Measurements from ENCODE around the gene ZBTB47. TPM values are rescaled to one million over a fixed set of nuclear protein-coding genes. Genes with fewer than 3 reads are reported as not detected.

ZBTB47 gene
- total RNA-seq, 2 donors from 2014 or later: 84.2 to 108 TPM

- Histone ChIP-seq H3K4me1 (ENCODE audit: control insufficient read depth in 1 of 2, low read depth in 2 of 2) (peaks cover 15 to 26% of the 10 kb centered on the region in 2 donors), H3K36me3 (no peaks in the 10 kb centered on the region), H3K9me3 (no peaks in the 10 kb centered on the region), H3K4me3 (no peak overlapping the region), H3K27ac (no peak overlapping the region), H3K27me3 (replicated peaks; ENCODE audit: insufficient read depth) (no peaks in the 10 kb centered on the region)
- ATAC-seq (ENCODE audit: insufficient number of reproducible peaks, low FRiP score, low read depth) (no peak), DNase-seq (ENCODE audit: low spot score) (no peak)
- TF ChIP-seq CTCF (IDR thresholded peaks at IDR 0.05): no peak
Measured at GRCh38 chr3:42680806-42681205, 27.3 kb downstream of the ZBTB47 start.

GRCh38 chr3:42681361-42682038 lies 28.0 kb downstream of the ZBTB47 start:
- H3K4me1 ChIP-seq (ENCODE audit: control insufficient read depth in 1 of 2, low read depth in 2 of 2): peaks cover 17 to 33% of the 10 kb centered on the region in 2 donors
- TF ChIP-seq CTCF (IDR thresholded peaks at IDR 0.05): no peak
- H3K27ac ChIP-seq: no peak overlapping the region
- no peak for DNase-seq (ENCODE audit: low spot score)
- no peaks in the 10 kb centered on the region for H3K9me3 ChIP-seq
- ATAC-seq (ENCODE audit: insufficient number of reproducible peaks, low FRiP score, low read depth): no peak
- no peak overlapping the region for H3K4me3 ChIP-seq
- no peaks in the 10 kb centered on the region for H3K27me3 ChIP-seq (replicated peaks; ENCODE audit: insufficient read depth)
- no peaks in the 10 kb centered on the region for H3K36me3 ChIP-seq

GRCh38 chr3:42682301-42683070 lies 29.0 kb downstream of the ZBTB47 start:
- no peak for TF ChIP-seq CTCF (IDR thresholded peaks at IDR 0.05)
- no peaks in the 10 kb centered on the region for H3K36me3 ChIP-seq
- H3K4me3 ChIP-seq: no peak overlapping the region
- DNase-seq (ENCODE audit: low spot score) (no peak), ATAC-seq (ENCODE audit: insufficient number of reproducible peaks, low FRiP score, low read depth) (no peak)
- no peaks in the 10 kb centered on the region for H3K9me3 ChIP-seq
- no peaks in the 10 kb centered on the region for H3K27me3 ChIP-seq (replicated peaks; ENCODE audit: insufficient read depth)
- H3K4me1 ChIP-seq (ENCODE audit: control insufficient read depth in 1 of 2, low read depth in 2 of 2): peaks cover 17 to 33% of the 10 kb centered on the region in 2 donors
- peak overlapping the region in 1 of 2 donors; percentile 82 for H3K27ac ChIP-seq

GRCh38 chr3:42683875-42684598 lies 30.5 kb downstream of the ZBTB47 start:
- DNase-seq (ENCODE audit: low spot score) (peak; percentile 94), ATAC-seq (ENCODE audit: insufficient number of reproducible peaks, low FRiP score, low read depth) (peak; percentile 97)
- Histone ChIP-seq H3K27me3 (replicated peaks; ENCODE audit: insufficient read depth) (no peaks in the 10 kb centered on the region), H3K9me3 (no peaks in the 10 kb centered on the region), H3K27ac (peak overlapping the region; percentile 82 to 84), H3K4me3 (peak overlapping the region; percentile 3), H3K36me3 (no peaks in the 10 kb centered on the region), H3K4me1 (ENCODE audit: control insufficient read depth in 1 of 2, low read depth in 2 of 2) (peaks cover 17 to 33% of the 10 kb centered on the region in 2 donors)
- no peak for TF ChIP-seq CTCF (IDR thresholded peaks at IDR 0.05)

Measured in thoracic aorta (tissue), 2 donors.